ENCODE measurements around the gene FRY.

Gene FRY

DNA sequence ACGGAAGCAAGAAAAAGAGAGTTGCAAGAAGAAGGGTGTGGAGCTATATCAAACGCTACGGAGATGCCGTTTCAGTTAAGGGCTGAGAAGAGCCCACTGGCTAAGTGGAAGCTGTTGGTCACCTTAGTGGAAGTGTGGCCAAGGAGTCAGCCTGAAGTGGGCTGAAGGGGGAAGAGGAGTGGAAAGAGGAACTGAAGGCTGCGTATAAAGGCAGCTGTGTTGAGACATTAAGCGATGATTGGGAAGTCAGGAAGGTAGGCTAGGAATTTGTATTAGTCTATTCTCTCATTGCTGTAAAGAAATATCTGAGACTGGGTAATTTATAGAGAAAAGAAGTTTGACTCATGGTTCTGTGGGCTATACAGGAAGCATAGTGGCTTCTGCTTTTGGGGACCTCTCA lies 14.1 kb upstream of the FRY start:
- no peak for DNase-seq

DNA sequence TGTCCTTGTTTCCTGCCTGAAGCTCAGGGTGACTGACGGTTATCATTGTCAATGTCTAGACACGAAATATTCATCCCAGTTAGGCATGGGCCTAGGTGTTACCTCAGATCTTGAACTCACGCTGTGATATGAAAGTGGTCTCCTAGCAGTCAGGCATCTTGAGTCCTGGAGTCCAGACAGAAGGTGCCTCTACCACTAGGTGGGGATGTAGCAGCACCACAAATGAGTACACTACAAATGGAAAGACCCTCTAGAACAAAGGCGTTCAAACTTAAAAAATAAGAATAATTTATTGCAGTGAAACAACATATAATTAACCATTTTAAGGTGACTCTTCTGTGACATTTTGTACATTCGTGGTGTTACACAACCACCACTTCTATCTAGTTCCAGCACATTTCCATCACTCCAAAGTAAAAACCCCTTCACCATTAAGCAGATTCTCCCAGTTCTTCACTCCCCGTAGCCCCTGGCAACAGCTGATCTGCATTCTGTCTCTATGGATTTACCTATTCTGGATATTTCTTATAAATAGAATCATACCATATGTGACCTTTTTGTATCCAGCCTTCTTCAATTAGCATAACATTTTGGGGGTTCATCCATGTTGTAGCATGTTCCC lies 11.9 kb upstream of the FRY start:
- no peak for DNase-seq

GRCh38 chr13:32021785-32022184 lies 9.8 kb upstream of the FRY start:
- no peak for DNase-seq

- no peak for DNase-seq
These were observed 9.3 kb upstream of the FRY start for GRCh38 chr13:32022311-32022710.

GRCh38 chr13:32023096-32023495 lies 8.5 kb upstream of the FRY start:
- no peak for DNase-seq

- no peak for DNase-seq
These were observed 7.9 kb upstream of the FRY start for GRCh38 chr13:32023698-32024097.

DNA sequence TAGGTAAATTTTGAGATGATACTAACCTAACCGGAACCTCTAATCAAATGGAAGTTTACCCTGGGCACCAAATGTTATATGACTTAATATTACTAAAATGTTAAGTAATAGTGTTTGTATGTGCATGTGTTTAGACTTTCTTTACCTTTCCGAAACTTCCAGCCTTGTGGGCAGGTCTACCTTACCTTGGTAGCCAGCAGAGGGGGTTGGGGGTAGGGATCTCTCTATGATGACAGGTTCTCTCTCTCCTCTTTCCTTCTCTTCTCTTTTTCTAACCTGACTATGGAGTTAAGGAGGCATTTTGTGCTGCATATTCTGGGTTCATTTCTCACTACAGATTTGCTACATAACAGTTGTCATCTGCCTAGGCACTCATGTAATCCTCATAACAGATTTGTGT lies 6.8 kb upstream of the FRY start:
- DNase-seq = no peak

DNA sequence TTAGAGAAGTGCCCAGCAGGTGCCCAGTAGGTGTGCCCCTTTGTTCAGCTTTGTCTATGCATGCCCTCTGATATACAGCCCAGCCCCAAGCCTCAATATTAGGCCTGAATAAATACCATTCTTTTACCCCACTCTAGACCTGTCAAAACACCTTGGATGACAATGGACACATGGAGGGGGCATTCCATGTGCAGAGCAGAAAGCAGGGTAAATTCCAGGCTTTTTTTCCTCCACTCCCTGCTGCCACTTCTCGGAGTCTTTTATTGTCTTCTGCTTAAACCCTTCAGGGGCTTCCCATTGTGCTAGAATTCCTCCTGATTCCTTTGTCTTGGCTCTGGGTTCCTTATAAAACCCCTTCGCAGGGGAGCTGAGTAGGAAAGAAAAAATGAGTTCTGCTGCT lies 5.8 kb upstream of the FRY start:
- DNase-seq = no peak

DNA sequence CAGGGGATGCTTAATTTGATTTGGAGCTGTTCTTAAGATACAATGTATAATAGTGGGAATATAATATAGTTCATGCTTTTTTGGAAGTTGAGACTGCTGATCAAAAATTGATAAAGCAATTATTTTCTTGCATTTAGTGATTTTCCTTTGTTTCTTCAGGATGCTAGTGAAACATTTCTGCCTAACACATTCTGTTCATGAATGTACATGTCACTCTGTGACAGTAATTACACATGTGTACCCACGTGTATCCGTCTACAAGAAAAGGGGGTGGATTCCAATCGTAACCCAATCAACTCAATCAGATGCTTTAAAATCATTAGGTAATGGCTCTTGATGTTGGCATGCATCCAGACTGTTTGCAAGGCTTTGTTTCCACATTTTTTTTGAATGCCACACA lies 5.0 kb upstream of the FRY start:
- no peak for DNase-seq

DNA sequence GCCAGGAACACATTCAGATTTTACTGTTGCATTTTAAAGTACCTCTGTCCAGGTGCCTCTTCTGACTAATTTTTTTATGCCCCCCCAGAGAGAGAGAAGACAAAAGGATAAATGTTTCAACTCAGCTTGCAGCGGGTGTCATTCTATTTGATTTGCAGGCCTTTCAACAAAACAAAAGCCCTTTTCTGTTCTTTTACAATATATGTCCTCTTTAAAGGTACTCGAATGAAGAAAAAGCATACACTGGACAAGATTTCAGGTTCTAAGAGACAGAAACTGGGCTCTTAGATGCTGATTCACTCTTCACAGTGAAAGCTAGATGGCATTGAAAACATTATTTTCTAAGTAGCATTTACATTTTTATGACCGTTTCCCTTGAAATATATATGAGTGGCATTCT lies 2.9 kb upstream of the FRY start:
- DNase-seq = no peak

GRCh38 chr13:32029684-32030083 lies 1.9 kb upstream of the FRY start:
- DNase-seq = no peak

- DNase-seq = no peak
These were observed 319 bp downstream of the FRY start for GRCh38 chr13:32031815-32032370.

DNA sequence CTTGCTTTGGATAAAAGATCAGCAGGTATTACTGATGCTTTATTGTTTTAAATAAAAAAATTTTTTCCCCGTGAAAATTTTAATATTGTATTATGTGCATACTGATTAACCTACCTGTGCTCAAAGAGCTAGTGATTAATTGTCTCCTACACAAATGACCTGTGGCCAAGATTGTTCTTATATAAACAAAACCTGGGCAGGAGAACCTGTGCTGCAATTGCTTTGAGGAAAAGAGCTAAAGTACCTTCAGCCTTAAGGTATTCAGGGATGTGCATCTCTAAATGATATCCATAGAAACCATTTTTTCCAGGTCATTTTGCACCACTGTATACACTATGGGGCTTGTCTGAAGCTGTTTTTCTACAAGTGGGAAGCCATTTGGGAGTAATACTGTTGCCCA lies 1.2 kb downstream of the FRY start:
- no peak for DNase-seq

- DNase-seq = no peak
These were observed 2.2 kb downstream of the FRY start for GRCh38 chr13:32033744-32034143.

DNA sequence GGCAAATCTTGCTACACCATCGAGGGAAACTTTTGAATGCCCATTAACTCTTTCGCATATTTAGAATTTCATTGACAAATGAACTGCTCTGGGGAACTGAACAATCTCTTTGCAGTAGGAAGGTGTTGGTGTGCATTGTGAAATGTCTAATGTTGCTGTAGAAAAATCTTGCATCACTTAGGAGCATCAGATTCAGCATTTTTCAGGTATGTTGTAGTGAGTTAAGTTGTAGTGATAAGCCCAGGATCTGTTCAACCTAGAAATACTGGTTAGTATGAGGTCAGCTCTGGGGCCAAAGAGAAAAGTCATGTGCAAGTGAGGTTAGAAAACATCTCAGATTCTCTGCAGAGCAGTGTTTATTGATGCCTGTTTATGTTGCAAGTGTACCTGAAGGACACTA lies 4.1 kb downstream of the FRY start:
- DNase-seq = no peak

- DNase-seq = no peak
These were observed 4.6 kb downstream of the FRY start for GRCh38 chr13:32036126-32036695.

GRCh38 chr13:32036757-32037156 lies 5.2 kb downstream of the FRY start:
- DNase-seq = no peak

- no peak for DNase-seq
These were observed 5.9 kb downstream of the FRY start for GRCh38 chr13:32037471-32037870.

DNA sequence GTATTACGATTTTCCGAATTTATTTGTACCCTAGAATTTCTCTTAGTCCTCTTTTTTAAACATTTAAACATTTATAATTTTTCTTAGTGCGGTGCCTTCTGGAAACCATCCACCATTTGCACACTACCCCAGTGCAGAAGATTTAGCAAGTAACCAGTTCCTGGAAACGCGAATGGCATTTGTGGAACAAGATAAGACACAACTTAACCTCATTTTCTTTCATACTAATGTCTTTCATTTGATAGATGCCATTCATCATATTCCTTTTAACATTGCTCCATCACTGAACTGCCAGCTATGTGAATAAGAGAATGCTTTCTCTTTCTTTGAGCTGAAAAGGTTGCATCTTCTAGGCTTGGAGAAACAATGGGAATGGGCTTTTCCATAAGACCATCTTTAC lies 6.8 kb downstream of the FRY start:
- no peak for DNase-seq

GRCh38 chr13:32039056-32039455 lies 7.5 kb downstream of the FRY start:
- no peak for DNase-seq

GRCh38 chr13:32039528-32039927 lies 8.0 kb downstream of the FRY start:
- no peak for DNase-seq

DNA sequence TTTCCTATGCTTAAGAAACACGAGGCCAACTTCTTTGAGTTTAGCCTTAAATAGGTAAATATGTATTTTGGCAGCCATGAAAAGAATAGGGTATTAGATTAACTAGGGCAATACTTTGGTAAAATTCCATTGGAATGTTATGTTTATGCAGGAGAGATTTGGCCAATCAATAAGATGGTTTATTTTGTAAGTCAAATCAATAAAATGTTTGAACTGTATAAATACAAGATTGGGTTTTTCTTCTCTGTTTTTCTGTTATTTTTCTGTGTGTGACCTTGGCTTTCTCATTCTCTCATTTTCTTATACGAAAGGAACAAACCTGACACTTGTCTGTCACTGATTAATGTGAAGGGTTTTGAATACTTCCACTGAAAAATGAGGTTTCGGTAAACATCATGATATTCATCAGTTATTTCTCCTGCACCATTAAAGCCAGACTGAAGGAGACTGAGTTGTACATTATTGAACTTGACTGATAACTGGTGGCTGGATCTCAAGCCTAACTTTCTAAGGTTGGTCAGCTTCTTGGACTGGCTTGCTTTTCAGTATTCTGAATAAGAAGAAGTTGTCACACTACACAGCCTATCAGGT lies 8.6 kb downstream of the FRY start:
- DNase-seq = no peak

DNA sequence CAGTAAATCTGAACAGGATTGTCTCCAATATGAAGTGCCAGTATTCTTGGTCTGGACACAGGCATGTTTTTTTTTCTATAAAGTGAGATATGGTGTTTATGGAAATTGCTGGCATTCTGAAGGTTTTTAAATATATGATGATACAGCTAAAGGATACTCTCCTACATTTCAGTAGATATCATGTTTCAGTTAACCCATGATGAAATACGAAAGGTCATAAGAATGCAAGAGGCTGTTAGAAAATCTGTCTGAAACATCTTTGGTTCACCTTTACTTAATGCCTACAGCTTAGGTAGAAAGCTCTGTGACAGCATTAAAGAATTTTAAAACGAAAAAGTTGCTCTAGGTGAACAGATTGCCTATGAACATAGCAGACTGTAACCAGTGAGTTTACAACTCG lies 9.1 kb downstream of the FRY start:
- no peak for DNase-seq

DNA sequence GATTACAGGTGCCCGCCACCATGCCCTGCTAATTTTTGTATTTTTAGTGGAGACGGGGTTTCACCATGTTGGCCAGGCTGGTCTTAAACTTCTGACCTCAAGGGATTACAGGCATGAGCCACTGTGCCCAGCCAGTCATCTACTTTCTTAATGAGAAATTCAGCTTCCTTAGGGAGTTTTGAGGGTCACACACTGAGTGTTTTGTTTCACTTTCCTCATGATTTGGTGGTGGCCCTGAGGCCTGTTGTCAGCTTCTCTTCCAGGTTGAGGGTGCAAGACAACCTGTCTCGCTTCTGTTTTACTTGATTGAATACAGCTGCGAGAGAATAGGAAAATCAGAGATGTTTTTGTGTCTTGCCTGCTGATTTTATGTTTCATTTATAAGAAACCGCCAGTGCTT lies 9.9 kb downstream of the FRY start:
- no peak for DNase-seq

- DNase-seq = no peak
These were observed 11.0 kb downstream of the FRY start for GRCh38 chr13:32042551-32042950.
